GM12891 (cell line): Measurements from ENCODE around the gene SH2D5.

ENCODE experiments used
- DNase-seq: peaks from one replicate; pipeline ENCODE4 v3.0.0; 2011; ENCODE audit warnings: low spot score; ENCODE audit not compliant: insufficient read length
- FAIRE-seq: peaks from 2 replicates; lab custom pipeline; 2011; peaks lifted over from hg19 to GRCh38; lab: Jason Lieb, UNC
- PAX5 ChIP-seq: IDR thresholded peaks from 2 replicates; pipeline ENCODE4 v1.6.1; 2011; ENCODE audit warnings: low read length, moderate library complexity, mild to moderate bottlenecking; ENCODE audit not compliant: insufficient read depth, severe bottlenecking
- POLR2A ChIP-seq: IDR thresholded peaks from 2 replicates; pipeline ENCODE4 v1.6.1; 2011; ENCODE audit warnings: low read depth, low read length, control low read depth
- POLR2AphosphoS5 ChIP-seq: IDR thresholded peaks from 2 replicates; pipeline ENCODE4 v1.6.1; 2011; ENCODE audit warnings: low read depth, low read length, control low read depth
- POU2F2 ChIP-seq: IDR thresholded peaks from 2 replicates; pipeline ENCODE4 v1.6.1; 2011; ENCODE audit warnings: low read depth, mild to moderate bottlenecking, control low read depth, low read length, moderate library complexity
- SPI1 ChIP-seq: IDR thresholded peaks from 2 replicates; pipeline ENCODE4 v1.6.1; 2011; ENCODE audit warnings: low read depth, low read length, control low read depth
- TAF1 ChIP-seq: IDR thresholded peaks from 2 replicates; pipeline ENCODE4 v1.6.1; 2011; ENCODE audit warnings: low read depth, low read length, control low read depth

The SH2D5 gene

DNA sequence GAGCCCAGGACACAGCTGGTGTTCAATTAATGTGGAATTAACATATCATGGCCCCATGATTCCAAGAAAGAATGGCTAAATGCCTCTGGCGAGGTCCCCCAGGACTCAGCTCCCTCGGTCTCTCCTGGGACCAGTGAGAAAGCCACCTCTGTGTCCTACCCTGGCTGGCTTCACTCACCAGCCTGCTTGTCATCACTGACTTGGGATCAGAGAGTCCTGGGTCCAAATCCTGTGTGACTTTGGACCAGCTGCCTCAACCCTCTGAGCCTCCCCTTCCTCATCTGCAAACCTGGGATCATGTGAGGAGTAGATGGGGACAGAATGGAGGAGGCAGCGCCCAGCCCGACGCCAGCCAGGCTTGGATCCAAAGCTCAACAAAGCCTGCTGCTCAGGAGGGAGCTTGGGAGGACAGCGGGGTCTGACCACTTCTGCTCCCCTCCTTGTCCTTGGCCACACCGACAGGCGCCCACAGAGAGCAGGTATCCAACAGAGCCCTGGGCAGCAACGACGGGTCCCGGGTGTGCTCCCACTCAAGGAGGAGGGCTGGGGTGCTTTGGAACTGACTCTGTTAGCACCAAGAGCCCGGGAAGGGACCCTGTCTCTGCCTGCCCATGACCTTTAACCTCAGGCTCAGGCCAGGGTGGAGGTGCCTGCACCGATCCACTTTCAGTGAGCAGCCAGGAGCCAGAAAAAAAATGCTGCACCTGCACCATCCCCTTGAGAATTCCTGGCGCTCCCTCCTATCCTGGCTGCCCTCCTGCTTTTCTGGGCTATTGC lies 3.2 kb downstream of the SH2D5 start:
- no peak for TF ChIP-seq POLR2A
- no peak for TF ChIP-seq SPI1
- TF ChIP-seq PAX5 = no peak
- no peak for TF ChIP-seq POLR2AphosphoS5
- no peak for TF ChIP-seq POU2F2
- TF ChIP-seq TAF1 = no peak
- FAIRE-seq (no peak), DNase-seq (no peak)

DNA sequence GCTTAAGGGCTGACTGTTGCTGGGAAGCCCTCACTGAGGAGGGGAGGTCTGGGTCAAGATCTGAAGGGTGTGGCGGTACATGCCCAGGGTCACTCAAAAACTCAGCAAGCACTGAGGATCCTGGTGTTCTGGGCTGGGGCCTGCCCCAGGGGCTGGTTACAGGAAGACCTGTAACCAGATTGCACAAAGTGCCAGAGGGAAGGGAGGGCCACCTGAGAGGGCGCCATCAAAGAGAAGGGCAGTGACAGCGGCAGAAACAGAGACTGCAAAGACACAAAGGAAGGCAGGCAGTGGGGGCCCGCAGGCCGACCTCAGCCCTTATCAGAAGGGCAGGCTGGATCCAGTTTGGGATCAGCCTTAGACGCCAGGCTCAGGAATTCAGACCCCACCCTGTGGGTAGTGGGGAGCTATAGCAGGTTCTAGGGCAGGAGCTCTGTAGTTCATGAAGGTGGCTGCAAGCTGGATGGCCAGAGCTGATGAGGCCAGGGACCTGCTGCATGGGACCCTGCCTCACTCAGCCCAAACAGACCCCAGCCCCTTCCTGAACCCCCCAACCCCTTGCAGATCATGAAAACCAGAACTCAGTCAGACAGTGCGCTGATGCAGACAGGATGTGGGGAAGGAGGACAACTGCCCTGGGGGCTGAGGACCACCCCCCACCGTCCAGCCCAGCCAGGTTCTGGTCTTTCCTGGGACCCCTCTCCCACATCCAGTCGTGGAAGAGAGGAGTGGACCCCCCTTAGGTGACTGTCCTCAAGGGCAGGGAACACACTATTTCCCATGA lies 3.9 kb downstream of the SH2D5 start:
- FAIRE-seq (no peak), DNase-seq (no peak)
- TF ChIP-seq POU2F2 (no peak), TAF1 (no peak), POLR2AphosphoS5 (no peak), PAX5 (no peak), POLR2A (no peak), SPI1 (no peak)

DNA sequence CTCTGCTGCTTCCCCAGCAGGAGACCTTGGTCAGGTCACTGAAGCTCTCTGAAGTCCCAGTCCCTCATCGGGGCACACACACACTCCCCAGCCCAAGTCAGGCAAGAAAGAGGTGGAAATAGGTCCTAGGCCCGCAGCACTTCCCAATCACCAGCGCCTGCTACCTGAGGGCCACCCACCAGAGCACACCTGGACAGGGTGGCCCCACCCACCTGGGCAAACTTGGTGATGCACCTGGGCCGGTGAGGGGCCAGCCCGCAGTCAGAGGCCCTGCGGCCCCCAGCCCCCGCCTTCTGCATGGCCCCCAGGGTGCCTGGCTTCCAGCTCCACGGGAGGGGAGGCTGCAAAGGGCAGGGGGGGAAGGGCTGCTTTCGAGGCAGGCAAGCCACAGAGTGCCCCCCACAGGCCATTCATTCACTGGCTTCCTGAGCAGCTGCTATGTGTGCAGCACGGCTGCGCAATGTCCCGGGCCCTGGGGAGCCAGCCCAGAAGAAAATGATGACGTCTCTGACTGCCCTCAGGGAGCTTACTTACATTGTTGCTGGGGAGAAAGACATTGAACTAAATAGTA lies 4.7 kb downstream of the SH2D5 start:
- DNase-seq (no peak), FAIRE-seq (no peak)
- no peak for TF ChIP-seq PAX5
- no peak for TF ChIP-seq POLR2A
- TF ChIP-seq SPI1 = no peak
- TF ChIP-seq POU2F2 = no peak
- no peak for TF ChIP-seq TAF1
- TF ChIP-seq POLR2AphosphoS5 = no peak

DNA sequence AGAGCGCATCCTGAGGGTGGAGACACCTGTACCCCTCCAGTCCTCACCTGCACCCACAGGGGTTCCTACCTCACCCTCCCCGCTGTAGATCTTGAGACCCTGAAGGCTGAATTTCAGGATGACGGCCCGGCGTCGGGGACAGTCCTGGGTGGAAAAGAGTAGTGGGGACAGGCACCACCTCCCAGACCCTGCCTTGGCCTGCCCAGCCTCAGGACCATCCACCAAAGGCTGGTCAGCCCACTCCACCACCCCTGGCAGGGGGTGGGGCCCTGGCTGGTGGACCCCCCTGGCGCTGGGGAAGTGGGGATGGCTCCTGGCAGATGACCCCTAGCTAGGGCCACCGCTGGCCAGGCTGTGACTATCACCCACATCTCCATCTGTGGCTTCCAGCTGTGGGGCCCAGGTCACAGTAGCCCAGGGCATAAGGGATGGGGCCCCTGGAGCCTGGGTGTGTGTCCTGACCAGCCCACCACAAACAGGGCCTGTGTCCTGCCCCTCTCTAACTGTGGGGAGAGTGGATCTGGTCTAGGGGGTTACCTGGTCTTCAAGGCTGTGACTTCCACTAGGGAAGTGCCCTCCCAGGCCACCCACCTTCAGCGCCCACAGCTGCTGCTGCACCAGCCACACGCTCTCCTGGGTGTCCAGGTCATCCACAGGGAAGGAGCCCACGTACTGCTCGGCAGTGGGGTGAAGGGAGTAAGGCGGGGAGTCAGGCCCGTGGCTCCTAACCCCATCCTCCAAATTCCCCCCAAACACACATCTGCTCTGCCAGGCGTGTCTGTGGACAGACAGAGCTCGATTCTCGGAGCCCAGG lies 5.4 kb downstream of the SH2D5 start:
- no peak for FAIRE-seq
- TF ChIP-seq POLR2A = no peak
- TF ChIP-seq TAF1 = no peak
- TF ChIP-seq SPI1 = no peak
- TF ChIP-seq POU2F2 = no peak
- no peak for DNase-seq

DNA sequence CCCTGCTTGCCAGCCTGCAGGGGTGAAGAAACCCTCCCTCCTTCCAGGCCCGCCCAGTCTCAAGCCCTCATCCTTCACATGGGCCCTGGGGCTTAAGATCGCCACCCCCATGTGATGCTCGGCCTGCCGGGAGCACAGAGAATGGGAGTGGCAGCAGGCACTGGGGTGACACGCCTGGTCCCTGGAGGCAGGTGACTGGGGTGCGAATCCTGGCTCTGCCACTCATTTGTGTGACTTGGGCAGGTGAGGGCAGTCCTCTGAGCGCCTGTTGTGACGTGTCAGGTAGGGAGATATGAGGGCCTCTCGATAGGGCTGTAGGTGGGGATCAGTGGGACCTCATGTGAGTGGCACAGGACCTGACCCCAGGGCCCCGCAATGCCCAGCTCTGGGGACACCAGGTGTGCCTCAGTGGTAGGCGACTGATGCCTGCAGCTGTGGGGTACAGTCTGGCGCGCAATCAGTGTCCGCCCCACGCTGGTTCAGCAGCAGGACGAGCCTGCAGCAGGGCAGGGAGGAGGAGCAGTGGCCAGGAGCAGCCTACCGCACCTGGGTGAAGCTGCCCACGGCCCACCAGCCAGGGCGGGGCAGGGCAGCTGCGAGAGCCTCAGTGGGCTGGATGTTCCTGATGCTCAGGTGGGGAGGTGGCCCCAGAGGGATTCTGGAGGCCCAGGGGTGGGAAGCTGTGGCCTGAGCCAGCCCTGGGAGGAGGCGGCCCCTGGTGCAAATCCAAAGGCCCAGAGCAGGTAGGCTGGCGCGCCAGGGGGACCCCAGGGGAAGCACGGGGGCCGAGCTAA lies 6.2 kb downstream of the SH2D5 start:
- no peak for TF ChIP-seq TAF1
- no peak for TF ChIP-seq POLR2AphosphoS5
- TF ChIP-seq PAX5 = no peak
- TF ChIP-seq SPI1 = no peak
- TF ChIP-seq POU2F2 = no peak
- no peak for TF ChIP-seq POLR2A
- DNase-seq = no peak
- FAIRE-seq = no peak

DNA sequence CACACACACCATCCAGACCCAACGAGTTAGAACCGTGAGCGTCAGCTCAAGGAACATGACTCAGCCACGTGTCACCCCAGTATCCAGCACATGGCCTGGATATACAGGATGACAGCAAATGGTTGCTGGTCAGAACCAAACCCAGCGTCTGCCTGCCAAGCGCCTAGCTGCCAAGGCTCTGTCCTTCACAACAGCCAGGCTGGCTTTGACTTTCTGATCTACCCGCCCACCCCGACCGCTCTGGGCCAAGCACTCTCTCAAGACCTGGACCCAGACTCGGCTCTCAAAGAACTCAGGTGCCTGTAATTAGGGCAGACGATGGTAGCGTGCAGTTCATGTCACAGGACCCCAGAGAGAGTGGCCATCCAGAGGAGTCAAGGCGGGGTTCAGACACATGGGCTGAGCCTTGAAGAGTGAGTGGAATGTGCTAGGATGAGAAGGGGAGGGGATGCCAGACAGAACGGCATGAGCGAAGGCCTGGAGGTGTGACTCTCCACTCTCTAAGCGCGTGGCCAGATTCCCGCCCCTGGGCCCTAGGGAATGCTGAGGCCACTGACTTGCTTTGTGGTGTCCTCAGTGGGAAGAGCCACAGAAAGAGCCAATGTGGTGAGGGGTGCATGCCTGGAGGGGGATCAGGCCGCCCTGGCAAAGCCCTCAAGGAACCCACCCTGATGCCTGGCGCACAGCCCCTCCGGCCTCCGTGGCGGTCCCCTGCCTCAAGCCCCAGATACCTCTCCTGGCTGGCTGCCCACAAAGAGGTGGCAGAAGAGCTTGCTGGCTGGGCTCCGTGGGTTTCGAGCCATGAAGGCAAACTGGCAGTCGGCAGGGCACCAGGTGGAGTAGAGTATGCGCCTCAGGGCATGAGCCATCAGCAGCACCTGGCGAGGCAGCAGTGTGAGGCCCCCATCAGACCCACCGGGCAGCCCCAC lies 7.0 kb downstream of the SH2D5 start:
- FAIRE-seq = no peak
- no peak for TF ChIP-seq PAX5
- no peak for TF ChIP-seq SPI1
- no peak for TF ChIP-seq POU2F2
- no peak for TF ChIP-seq POLR2A
- no peak for TF ChIP-seq POLR2AphosphoS5
- TF ChIP-seq TAF1 = no peak

DNA sequence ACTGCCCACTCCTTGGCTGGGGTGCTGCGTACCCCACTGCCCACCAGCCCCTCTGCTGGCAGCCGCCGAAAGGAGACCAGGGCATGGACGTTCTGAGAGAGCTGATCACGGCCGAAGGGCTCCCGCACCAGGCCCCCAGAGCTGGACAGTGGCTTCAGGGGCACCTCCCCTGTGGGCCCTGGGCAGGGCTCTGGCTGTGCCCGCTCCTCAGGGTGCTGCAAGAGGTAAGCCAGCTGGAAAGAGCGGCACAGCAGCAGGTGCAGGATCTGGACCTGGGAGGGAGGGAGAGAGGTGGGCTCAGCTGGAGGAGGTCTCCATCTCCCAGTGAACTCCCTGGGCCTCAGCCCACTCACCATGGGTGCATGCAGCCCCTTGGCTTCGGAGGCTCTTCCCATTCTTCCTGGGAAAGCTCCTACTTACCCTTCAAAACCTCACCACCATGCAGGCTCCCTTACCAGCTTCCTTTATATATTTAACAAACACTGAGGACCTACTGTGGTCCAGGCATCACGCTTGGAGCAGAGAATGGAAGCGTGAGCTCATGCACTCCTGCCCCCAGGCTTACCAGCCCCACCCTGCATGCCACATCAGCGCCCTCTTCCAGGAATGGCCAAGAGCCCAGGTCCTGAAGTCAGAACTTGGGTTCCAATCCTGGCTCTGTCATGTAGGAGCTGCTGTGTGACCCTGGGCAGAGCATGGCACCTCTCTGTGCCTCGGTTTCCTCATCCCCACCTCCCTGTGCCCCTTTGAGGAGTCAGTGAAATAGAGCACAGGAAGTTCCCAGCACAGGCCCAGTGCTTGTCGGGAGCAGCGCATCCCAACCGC lies 7.9 kb downstream of the SH2D5 start:
- no peak for DNase-seq
- FAIRE-seq = no peak
- TF ChIP-seq POU2F2 = no peak
- no peak for TF ChIP-seq TAF1
- no peak for TF ChIP-seq POLR2A
- TF ChIP-seq PAX5 = no peak
- no peak for TF ChIP-seq POLR2AphosphoS5
- no peak for TF ChIP-seq SPI1

More for the DNA sequence above, 7.0 kb downstream of the SH2D5 start:
- no peak for DNase-seq
